ENCODE data around the gene CFAP74. TPM values are rescaled to one million over a fixed set of nuclear protein-coding genes. Genes with fewer than 3 reads are reported as not detected.

The CFAP74 gene
- total and polyA plus RNA-seq, 9 of the 15 experiments (the other 6 are each of a cell fraction or from before 2014, with no cell fraction given): 0.03 to 0.15 (median 0.05) TPM; not detected in 6

DNA sequence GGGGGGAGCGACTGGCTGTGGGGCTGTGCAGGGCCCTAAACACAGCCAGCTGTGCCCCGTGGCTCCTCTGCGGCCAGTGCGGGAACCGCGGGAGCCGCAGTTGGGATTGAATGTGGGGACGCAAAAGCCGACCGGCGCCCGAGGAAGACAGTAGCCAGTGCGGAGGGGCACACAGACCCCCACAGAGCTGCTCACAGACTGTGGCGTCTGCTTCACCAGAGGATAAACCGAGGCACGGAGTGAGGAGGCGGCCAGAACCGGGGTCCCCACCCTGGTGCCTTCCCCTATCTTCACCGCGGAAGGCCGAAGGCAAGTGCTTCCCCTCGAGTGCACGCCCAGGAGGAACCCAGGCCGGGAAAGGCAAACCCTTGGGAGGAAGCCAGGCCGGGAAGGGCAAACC, 75.8 kb downstream of the CFAP74 start:
- TF ChIP-seq, protein P1, sequence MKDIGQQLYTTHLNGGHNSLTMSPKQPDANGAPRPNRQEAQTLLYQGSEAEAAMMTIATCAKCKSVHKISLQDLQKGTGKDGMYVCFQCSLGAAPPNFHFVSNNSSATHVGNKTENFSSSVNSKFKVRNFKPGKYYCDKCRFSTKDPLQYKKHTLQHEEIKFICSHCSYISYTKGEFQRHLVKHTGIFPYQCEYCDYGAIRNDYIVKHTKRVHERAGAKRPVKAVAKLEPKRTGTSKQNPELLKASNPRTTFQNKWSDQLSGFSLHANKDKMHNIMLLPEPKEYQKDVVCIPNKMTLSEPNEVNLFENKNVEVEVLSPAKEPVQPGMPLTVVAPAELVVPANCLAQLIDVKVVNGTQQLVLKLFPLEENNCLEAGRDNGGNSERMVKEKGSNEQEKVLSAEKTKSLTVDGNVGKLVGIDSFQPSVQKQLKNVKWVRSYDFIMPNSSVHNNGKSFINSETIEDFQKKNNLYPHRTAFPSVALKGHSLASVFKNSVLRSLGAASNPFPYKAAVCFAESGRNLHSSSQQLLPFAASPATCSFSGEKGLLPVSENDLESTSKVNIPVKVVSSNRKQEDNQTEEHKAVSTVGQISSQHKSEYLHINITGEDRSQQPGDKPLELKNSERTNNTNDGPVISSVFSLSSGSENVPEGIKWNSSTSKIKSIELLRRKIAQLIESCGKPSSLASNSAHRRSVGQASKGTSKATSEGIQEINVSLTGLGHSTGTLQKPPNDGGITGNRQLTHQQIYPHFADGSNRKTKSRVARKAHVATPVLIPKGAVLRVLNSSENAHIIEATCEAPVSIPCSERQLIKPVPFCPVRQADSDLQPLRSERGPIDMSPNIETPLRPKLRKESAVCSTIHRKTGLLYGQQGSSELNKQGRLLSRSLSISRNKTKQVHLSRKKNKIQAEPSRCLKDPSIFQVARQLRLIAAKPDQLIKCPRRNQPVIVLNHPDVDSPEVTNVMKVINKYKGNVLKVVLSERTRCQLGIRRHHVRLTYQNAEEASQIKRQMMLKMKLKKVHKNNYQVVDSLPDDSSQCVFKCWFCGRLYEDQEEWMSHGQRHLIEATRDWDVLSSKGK (CRISPR knock-in tag; IDR thresholded peaks at IDR 0.05): no peak
- no peak for TF ChIP-seq ZKSCAN3 (CRISPR knock-in tag; IDR thresholded peaks at IDR 0.05)
- TF ChIP-seq ZNF77 (CRISPR knock-in tag; IDR thresholded peaks at IDR 0.05): no peak
- no peak for TF ChIP-seq E2F4 (CRISPR knock-in tag; IDR thresholded peaks at IDR 0.05; ENCODE audit: low read depth)
- TF ChIP-seq, protein P2, sequence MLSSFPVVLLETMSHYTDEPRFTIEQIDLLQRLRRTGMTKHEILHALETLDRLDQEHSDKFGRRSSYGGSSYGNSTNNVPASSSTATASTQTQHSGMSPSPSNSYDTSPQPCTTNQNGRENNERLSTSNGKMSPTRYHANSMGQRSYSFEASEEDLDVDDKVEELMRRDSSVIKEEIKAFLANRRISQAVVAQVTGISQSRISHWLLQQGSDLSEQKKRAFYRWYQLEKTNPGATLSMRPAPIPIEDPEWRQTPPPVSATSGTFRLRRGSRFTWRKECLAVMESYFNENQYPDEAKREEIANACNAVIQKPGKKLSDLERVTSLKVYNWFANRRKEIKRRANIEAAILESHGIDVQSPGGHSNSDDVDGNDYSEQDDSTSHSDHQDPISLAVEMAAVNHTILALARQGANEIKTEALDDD (IDR thresholded peaks at IDR 0.05): no peak
- in situ Hi-C loops (cut with MboI) (no loop called here), intact Hi-C loops (cut with micrococcal nuclease) (no loop called here)
- Histone ChIP-seq H3K4me3 (no peak overlapping the region), H3K36me3 (ENCODE audit: control insufficient read depth, insufficient read depth, low read length) (no peaks in the 10 kb centered on the region), H3K4me2 (ENCODE audit: insufficient read depth, low read length) (no peak overlapping the region), H2AFZ (ENCODE audit: low read depth, low read length) (no peak overlapping the region), H3K27ac (ENCODE audit: extremely low read depth, low read depth, low read length) (no peak overlapping the region), H3K9ac (ENCODE audit: insufficient read depth in 1 of 2, low read depth in 2 of 2, low read length in 2 of 2) (no peak overlapping the region), H4K20me1 (replicated peaks; ENCODE audit: control insufficient read depth, insufficient read depth, low read length) (peaks cover 8% of the 10 kb centered on the region), H3K27me3 (ENCODE audit: control insufficient read depth in 2 of 2, insufficient read depth in 2 of 2, low read length in 2 of 2) (peaks cover 23 to 70% of the 10 kb centered on the region in 2 experiments; a peak in 3 of 5 replicates), H3K9me1 (ENCODE audit: control insufficient read depth, insufficient read depth, low read length) (no peaks in the 10 kb centered on the region), H3K79me2 (ENCODE audit: control insufficient read depth, insufficient read depth, low read length) (no peaks in the 10 kb centered on the region), H3K4me1 (replicated peaks in 1 of 2; ENCODE audit: control insufficient read depth in 2 of 2, insufficient read depth in 2 of 2, low read length in 2 of 2) (peaks cover 0 to 64% of the 10 kb centered on the region in 2 experiments; a peak in 2 of 5 replicates), H3K9me3 (replicated peaks; ENCODE audit: control insufficient read depth, insufficient read depth, low read depth, low read length) (no peaks in the 10 kb centered on the region)
- ChIA-PET CTCF (ENCODE audit: low intra/inter-chr PET ratio) (no interaction called here), POLR2A (interaction anchor here (0.6 to 1.0 kb wide), 3 partner anchors 8 to 262 kb away, joined by 3 read pairs; no protein-coding TSS in a partner anchor)
- 43% methylated on average over 25 of the region's 25 CpGs for WGBS (ENCODE audit: insufficient coverage, low coverage, missing lambda C conversion rate)
- FAIRE-seq: no peak
- ATAC-seq: no peak
- no peak for DNase-seq (ENCODE audit: extremely low read depth in 1 of 4, low spot score in 3 of 4)
- no TSS peak for BruUV-seq (replicated peaks)
